ENCODE data around the gene SLC15A1.

- TF ChIP-seq CTCF (IDR thresholded peaks at IDR 0.05) = no peak
- TF ChIP-seq POLR2A (IDR thresholded peaks at IDR 0.05) = no peak
- TF ChIP-seq EP300 (IDR thresholded peaks at IDR 0.05) = no peak
Measured at GRCh38 chr13:98752467-98753290, at the start of gene SLC15A1.
